ENCODE measurements around the gene KCNMB1.

- TF ChIP-seq CTCF (conservative IDR thresholded peaks at IDR 0.05; ENCODE audit: low read length) (no peak), EZH2phosphoT487 (IDR thresholded peaks at IDR 0.05; ENCODE audit: borderline replicate concordance) (no peak)
Observed at GRCh38 chr5:170413897-170414296, 24.7 kb upstream of the KCNMB1 start.

All from Loucy (cell line).